HG03439 (cell line): ENCODE measurements around the gene ELAPOR1.

ENCODE experiments used
- ATAC-seq: cut with Tn5 transposase; IDR thresholded peaks from one replicate; pipeline ENCODE4 v1.9.1; 2021; ENCODE audit warnings: mild to moderate bottlenecking, moderate library complexity; ENCODE audit not compliant: unreplicated experiment

The ELAPOR1 gene

GRCh38 chr1:109096120-109096519 lies 17.8 kb upstream of the ELAPOR1 start:
- no peak for ATAC-seq

GRCh38 chr1:109099938-109100773 lies 13.8 kb upstream of the ELAPOR1 start:
- ATAC-seq: peak; percentile 92

GRCh38 chr1:109104364-109105151 lies 9.4 kb upstream of the ELAPOR1 start:
- no peak for ATAC-seq

DNA sequence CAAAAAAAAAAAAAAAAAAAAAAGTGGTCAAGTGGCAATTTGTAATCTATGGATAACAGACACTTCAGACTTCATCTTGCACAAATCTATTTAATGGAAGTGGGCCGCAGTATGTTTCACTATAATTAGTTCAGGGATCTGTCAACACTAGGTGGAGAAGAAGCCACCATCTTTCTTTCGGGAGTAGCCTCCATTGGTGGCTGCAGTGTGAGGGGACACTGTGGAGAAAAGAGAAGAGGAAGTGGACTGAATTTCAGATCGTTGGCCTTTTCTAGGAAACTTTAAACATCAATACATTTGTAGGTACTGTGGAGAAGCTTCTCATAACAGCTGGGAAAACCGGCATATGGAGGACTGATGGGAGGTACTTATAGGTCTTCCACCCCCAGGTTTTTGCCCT lies 8.0 kb upstream of the ELAPOR1 start:
- no peak for ATAC-seq

DNA sequence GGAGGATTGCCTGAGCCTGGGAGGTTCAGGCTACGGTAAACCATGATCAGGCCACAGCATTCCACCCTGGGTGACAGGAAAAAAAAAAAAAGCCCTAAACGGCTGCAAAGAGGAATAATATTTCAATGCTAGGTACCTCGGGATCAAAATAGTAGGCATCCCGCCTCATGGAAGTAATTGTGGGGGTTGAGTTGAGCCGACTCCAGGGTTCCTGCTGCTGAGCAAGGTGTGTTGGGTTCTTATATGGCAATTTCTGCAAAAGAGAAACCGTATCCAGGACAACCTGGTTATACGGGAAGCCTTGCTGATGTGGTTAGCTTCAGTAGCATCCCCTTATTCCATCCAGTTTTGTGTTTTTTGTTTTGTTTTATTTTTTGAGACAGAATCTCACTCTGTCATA lies 6.1 kb upstream of the ELAPOR1 start:
- no peak for ATAC-seq

- ATAC-seq: no peak
Observed at GRCh38 chr1:109109906-109110305, 4.0 kb upstream of the ELAPOR1 start.

DNA sequence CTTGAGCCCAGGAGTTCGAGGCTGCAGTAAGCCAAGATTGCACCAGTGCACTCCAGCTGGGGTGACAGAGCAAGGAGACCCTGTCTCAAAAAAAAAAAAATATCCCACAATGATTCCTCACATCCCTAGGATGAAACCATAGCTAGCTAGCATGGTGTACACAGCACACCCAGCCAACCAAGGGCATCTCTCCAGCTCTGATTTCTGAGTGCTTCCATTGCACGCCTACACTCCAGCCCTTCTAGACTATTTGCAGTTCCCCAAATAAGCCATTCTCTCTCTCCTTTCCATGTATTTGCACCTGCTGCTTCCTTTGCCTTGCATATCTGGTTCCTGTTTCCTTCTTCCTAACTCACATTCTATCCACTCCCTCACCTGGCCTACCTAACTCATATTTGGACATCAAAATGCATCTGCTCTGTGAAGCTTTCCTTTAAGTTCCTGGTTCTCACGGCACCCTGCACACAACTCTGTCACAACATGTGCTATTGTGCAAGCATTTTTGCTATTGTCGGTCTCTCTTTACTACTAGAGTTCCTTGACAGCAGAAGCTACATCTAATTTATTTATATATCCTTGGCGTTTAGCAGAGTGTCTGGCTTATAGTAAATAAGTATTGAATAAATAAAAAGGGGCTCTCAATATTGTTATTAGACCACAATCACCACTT lies 2.4 kb upstream of the ELAPOR1 start:
- ATAC-seq: no peak

DNA sequence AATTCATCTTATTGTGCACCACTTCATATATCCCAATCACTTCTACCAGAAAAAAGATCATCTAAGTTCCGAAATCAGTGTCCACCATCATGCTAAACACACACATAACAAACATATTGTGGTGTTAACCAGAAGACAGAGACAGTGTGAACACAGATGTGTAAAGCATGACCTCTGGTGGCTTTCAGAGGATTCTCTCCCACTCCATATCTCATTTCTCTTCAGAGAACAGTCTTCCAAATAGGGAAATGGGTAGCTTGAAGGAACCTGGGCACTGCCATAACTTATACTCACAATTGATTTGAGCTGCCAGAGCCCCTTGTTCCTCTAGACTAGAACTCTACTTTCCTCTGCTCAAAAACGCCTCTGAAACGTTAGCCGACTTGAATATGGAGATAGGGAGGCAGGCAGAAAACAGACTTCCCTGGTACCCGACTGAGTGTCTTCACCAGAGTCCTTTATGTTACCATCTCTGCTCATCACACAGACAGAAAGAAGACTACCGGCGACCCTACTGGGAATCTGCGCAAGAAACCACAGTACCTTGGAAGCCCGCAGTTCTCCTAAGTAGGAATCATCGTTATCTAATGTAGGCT lies 1.8 kb upstream of the ELAPOR1 start:
- no peak for ATAC-seq

- peak; percentile 73 for ATAC-seq
Observed at GRCh38 chr1:109112652-109113285, 1.1 kb upstream of the ELAPOR1 start.

- ATAC-seq: no peak
Observed at GRCh38 chr1:109114342-109114674, 393 bp downstream of the ELAPOR1 start.

- ATAC-seq: no peak
Observed at GRCh38 chr1:109115685-109116084, 1.8 kb downstream of the ELAPOR1 start.

DNA sequence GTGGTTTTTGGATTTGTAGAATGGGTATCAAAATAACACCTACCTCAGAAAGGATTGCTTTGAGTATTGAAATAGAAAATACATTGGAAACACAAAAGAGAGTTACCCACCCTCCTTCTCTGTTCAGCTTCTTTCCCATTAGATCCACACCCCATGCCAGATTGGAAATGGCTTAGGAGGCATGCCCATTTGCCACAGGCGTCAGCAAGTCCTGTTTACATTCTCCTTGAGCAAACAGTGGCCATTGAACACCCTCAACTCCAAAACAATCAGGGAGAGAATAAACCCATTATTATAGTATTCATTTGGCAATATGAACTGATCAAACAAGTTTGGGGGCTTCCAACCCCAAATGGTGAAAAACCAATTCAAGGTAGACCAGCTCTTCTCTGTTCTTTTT lies 2.4 kb downstream of the ELAPOR1 start:
- ATAC-seq: no peak

DNA sequence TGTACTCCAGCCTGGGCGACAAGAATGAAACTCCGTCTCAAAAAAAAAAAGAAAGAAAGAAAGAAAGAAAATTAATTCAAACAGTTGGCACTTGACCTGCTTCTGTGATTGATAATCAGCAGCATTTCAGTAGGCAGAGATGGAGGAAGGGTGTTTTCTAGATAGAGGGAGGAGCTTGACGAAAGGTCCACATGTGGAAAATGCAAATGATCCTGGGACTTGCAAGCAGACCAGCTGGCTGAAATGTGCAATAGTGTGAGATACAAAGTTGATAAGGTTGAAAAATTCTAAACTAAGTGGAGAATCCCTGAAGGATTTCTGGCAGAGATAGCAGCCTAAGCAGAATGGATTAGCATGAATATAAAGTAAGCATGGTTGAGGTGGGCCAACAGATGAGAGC lies 4.2 kb downstream of the ELAPOR1 start:
- ATAC-seq: no peak

- ATAC-seq: no peak
Observed at GRCh38 chr1:109120356-109120755, 6.4 kb downstream of the ELAPOR1 start.

- ATAC-seq: no peak
Observed at GRCh38 chr1:109131059-109131458, 17.1 kb downstream of the ELAPOR1 start.

DNA sequence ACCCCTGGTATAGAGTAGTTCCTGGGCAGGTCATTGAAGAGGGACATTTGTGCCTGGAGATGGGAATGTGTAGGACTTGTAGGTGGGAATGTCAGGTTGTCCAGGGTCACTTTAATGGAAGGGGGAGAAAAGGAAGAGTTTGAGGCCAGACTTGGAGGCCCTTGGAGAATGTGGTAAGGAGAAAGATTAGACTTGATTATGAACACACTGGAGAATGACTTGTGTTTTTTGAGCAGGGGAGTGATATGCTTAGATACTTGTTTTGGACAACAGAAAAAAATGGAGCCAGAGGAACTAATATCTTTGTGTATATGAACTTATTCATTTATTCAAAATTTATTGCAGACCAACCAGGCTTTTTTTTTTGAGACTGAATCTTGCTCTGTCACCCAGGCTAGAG lies 17.9 kb downstream of the ELAPOR1 start:
- ATAC-seq: no peak

GRCh38 chr1:109133002-109133706 lies 19.2 kb downstream of the ELAPOR1 start:
- ATAC-seq: no peak

GRCh38 chr1:109133815-109134214 lies 19.9 kb downstream of the ELAPOR1 start:
- ATAC-seq: no peak

DNA sequence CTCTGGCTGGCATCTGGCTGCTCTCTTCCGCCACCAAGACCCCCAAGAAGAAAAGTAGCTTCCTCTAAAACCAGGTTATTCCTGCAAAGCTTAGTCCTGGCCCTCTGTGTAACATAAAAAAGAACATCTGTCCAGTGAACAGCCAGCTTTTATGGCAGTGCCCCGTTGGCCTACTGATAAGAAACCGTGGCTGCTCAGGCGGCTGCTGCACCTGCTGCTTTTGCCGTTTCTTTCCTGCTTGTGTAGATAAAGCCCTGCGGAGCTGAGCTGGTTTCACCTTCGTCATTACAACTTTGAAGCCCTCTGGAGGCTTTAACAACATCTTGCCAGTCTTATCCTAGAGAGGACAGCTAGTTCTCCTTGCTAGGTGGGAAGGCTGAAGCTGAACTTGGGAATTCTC lies 20.5 kb downstream of the ELAPOR1 start:
- ATAC-seq: no peak

GRCh38 chr1:109135940-109136339 lies 22.0 kb downstream of the ELAPOR1 start:
- ATAC-seq: no peak
